Measurements from ENCODE around the gene CACNA1A.

Gene CACNA1A

GRCh38 chr19:13301627-13302334 is 204.5 kb downstream of the CACNA1A start:
- H3K27ac ChIP-seq, result no peak overlapping the region
- H3K4me3 ChIP-seq (ENCODE audit: low read depth, low read length), result no peak overlapping the region
- DNase-seq, result no peak
- no peaks in the 10 kb centered on the region for H3K27me3 ChIP-seq (replicated peaks)
- in situ Hi-C loops (cut with HindIII; ENCODE audit: low pct_ligation_motif_present, low sequenced_read_pairs), result no loop called here
- H3K36me3 ChIP-seq (replicated peaks), result no peaks in the 10 kb centered on the region
- no peak for TF ChIP-seq CTCF (IDR thresholded peaks at IDR 0.05; ENCODE audit: low read depth, low read length, missing control alignments)

- Histone ChIP-seq H3K4me3 (ENCODE audit: low read depth, low read length) (no peak overlapping the region), H3K27ac (no peak overlapping the region), H3K27me3 (replicated peaks) (no peaks in the 10 kb centered on the region), H3K36me3 (replicated peaks) (no peaks in the 10 kb centered on the region)
- no peak for TF ChIP-seq CTCF (IDR thresholded peaks at IDR 0.05; ENCODE audit: low read depth, low read length, missing control alignments)
- in situ Hi-C loops (cut with HindIII; ENCODE audit: low pct_ligation_motif_present, low sequenced_read_pairs), result no loop called here
- no peak for DNase-seq
These were observed 205.8 kb downstream of the CACNA1A start for GRCh38 chr19:13300421-13301030.

- H3K27ac ChIP-seq, result no peak overlapping the region
- no peak for TF ChIP-seq CTCF (IDR thresholded peaks at IDR 0.05; ENCODE audit: low read depth, low read length, missing control alignments)
- no peaks in the 10 kb centered on the region for H3K27me3 ChIP-seq (replicated peaks)
- no peak for DNase-seq
- no peaks in the 10 kb centered on the region for H3K36me3 ChIP-seq (replicated peaks)
- H3K4me3 ChIP-seq (ENCODE audit: low read depth, low read length), result no peak overlapping the region
- in situ Hi-C loops (cut with HindIII; ENCODE audit: low pct_ligation_motif_present, low sequenced_read_pairs), result loop anchor here (25.0 kb wide), 1 partner anchor 412 kb away; no protein-coding TSS in a partner anchor
These were observed 206.4 kb downstream of the CACNA1A start for GRCh38 chr19:13299838-13300237.

- Histone ChIP-seq H3K27ac (no peak overlapping the region), H3K36me3 (replicated peaks) (no peaks in the 10 kb centered on the region), H3K27me3 (replicated peaks) (no peaks in the 10 kb centered on the region), H3K4me3 (ENCODE audit: low read depth, low read length) (no peak overlapping the region)
- no peak for TF ChIP-seq CTCF (IDR thresholded peaks at IDR 0.05; ENCODE audit: low read depth, low read length, missing control alignments)
- in situ Hi-C loops (cut with HindIII; ENCODE audit: low pct_ligation_motif_present, low sequenced_read_pairs), result loop anchor here (25.0 kb wide), 1 partner anchor 413 kb away; no protein-coding TSS in a partner anchor
- no peak for DNase-seq
These were observed 207.5 kb downstream of the CACNA1A start for GRCh38 chr19:13298565-13299481.

- in situ Hi-C loops (cut with HindIII; ENCODE audit: low pct_ligation_motif_present, low sequenced_read_pairs), result loop anchor here (25.0 kb wide), 1 partner anchor 415 kb away; no protein-coding TSS in a partner anchor
- Histone ChIP-seq H3K36me3 (replicated peaks) (no peaks in the 10 kb centered on the region), H3K27ac (no peak overlapping the region), H3K27me3 (replicated peaks) (no peaks in the 10 kb centered on the region), H3K4me3 (ENCODE audit: low read depth, low read length) (no peak overlapping the region)
- no peak for DNase-seq
- TF ChIP-seq CTCF (IDR thresholded peaks at IDR 0.05; ENCODE audit: low read depth, low read length, missing control alignments), result no peak
These were observed 209.3 kb downstream of the CACNA1A start for GRCh38 chr19:13297023-13297422.

Measured in brain microvascular endothelial cell (primary cell).